GM23248 (cell line): ENCODE results near the gene PRKCB. TPM values are rescaled to one million over a fixed set of nuclear protein-coding genes. Genes with fewer than 3 reads are reported as not detected.

Experiments used
- DNase-seq: peaks from one replicate; pipeline ENCODE4 v3.0.0-alpha.2; 2015
- H2AFZ ChIP-seq: fragments of 200-600 bp; sonication (generic); 2 replicates; pipeline ENCODE4 v1.6.1; 2016; ENCODE audit warnings: antibody characterized with exemption
- H3F3A ChIP-seq: fragments of 200-600 bp; sonication (generic); 2 replicates; pipeline ENCODE4 v1.6.1; 2016; ENCODE audit warnings: mild to moderate bottlenecking, antibody characterized with exemption, mixed run types; ENCODE audit not compliant: insufficient read depth
- H3K27ac ChIP-seq: fragments of 200-600 bp; sonication (generic); 2 replicates; pipeline ENCODE4 v1.5.1; 2016; ENCODE audit warnings: mild to moderate bottlenecking
- H3K27me3 ChIP-seq: fragments of 200-600 bp; sonication (generic); replicated peaks from 2 replicates; pipeline ENCODE4 v1.6.1; 2016; ENCODE audit warnings: mild to moderate bottlenecking; ENCODE audit not compliant: insufficient read depth
- H3K36me3 ChIP-seq: fragments of 200-600 bp; sonication (generic); 2 replicates; pipeline ENCODE4 v1.6.1; 2016; ENCODE audit warnings: low read depth, mild to moderate bottlenecking
- H3K4me1 ChIP-seq: fragments of 200-600 bp; sonication (generic); 2 replicates; pipeline ENCODE4 v1.6.1; 2016; ENCODE audit warnings: mild to moderate bottlenecking; ENCODE audit not compliant: insufficient read depth
- H3K4me2 ChIP-seq: fragments of 200-600 bp; sonication (generic); one replicate; pipeline ENCODE4 v1.6.1; 2016; ENCODE audit warnings: mild to moderate bottlenecking; ENCODE audit not compliant: unreplicated experiment
- H3K4me3 ChIP-seq: fragments of 200-600 bp; sonication (generic); 2 replicates; pipeline ENCODE4 v1.5.1; 2016; ENCODE audit warnings: mild to moderate bottlenecking
- H3K79me2 ChIP-seq: fragments of 200-600 bp; sonication (generic); 2 replicates; pipeline ENCODE4 v1.6.1; 2016; ENCODE audit warnings: mild to moderate bottlenecking; ENCODE audit not compliant: insufficient read depth
- H3K9ac ChIP-seq: fragments of 200-600 bp; sonication (generic); 2 replicates; pipeline ENCODE4 v1.6.1; 2016; ENCODE audit warnings: mild to moderate bottlenecking
- H3K9me2 ChIP-seq: fragments of 200-600 bp; sonication (generic); 2 replicates; pipeline ENCODE4 v1.6.1; 2016; ENCODE audit warnings: mixed run types, mild to moderate bottlenecking, moderate library complexity; ENCODE audit not compliant: insufficient read depth
- H3K9me3 ChIP-seq: fragments of 200-600 bp; sonication (generic); one replicate; pipeline ENCODE4 v1.6.1; 2017; ENCODE audit warnings: low read depth
- H4K20me1 ChIP-seq: fragments of 200-600 bp; sonication (generic); 2 replicates; pipeline ENCODE4 v1.6.0; 2016; ENCODE audit not compliant: insufficient read depth
- EZH2 ChIP-seq: fragments of 200-600 bp; sonication (generic); IDR thresholded peaks from 2 replicates; pipeline ENCODE4 v1.6.1; 2018; ENCODE audit warnings: antibody characterized with exemption, mild to moderate bottlenecking; ENCODE audit not compliant: insufficient read depth, poor library complexity, severe bottlenecking
- EZH2phosphoT487 ChIP-seq: fragments of 200-600 bp; sonication (generic); IDR thresholded peaks from 2 replicates; pipeline ENCODE4 v1.6.1; 2018; ENCODE audit warnings: antibody characterized with exemption, moderate library complexity, mild to moderate bottlenecking, low read depth; ENCODE audit not compliant: insufficient read depth
- WGBS, 2 experiments: methylation state at CpG; one replicate each; pipeline ENCODE4 v1.1.6; 2015 to 2017; ENCODE audit warnings: low lambda C conversion rate in 2 of 2, low coverage in 1 of 2; ENCODE audit errors: missing lambda C conversion rate in 2 of 2; 5-methylcytosine and 5-hydroxymethylcytosine counted together
- in situ Hi-C: fragments of 300-500 bp; cut with MboI; formaldehyde crosslinking; loops from 2 replicates; pipeline ENCODE4 v1.15.0; 2020
- polyA plus RNA-seq: library from polyadenylated mRNA; unstranded; fragments of >200 nt; fragmentation: Nextera tagmentation; extraction: Ambion mirVana; gene quantifications from 2 replicates; pipeline ENCODE4 v1.2.1, GENCODE V29; 2016
- total RNA-seq: library from RNA; depleted of rRNA; stranded (reverse); fragments of >200 nt; shearing (Covaris generic); gene quantifications from 2 replicates; pipeline ENCODE4 v1.2.3, GENCODE V29; 2014

The PRKCB gene
- total and polyA plus RNA-seq, 2 experiments from 2014 or later: not detected

- 12 to 13% methylated on average over 2 of the region's 2 CpGs for WGBS, 2 experiments
- no peaks in the 10 kb centered on the region for H3K9me3 ChIP-seq
- no peaks in the 10 kb centered on the region for H3K36me3 ChIP-seq
- H2AFZ ChIP-seq: no peak overlapping the region
- no peak for DNase-seq
- H3K9me2 ChIP-seq: no peaks in the 10 kb centered on the region
- H3F3A ChIP-seq: no peaks in the 10 kb centered on the region
- H3K4me3 ChIP-seq: no peak overlapping the region
- H3K4me1 ChIP-seq: peaks cover 5% of the 10 kb centered on the region; the same call in 1 of the 2 replicates
- H3K4me2 ChIP-seq: no peak overlapping the region
- H3K9ac ChIP-seq: no peak overlapping the region
- no peaks in the 10 kb centered on the region for H3K27me3 ChIP-seq
- no peak overlapping the region for H3K27ac ChIP-seq
- TF ChIP-seq EZH2 (no peak), EZH2phosphoT487 (no peak)
- in situ Hi-C loops: no loop called here
- H3K79me2 ChIP-seq: no peaks in the 10 kb centered on the region
- H4K20me1 ChIP-seq: no peaks in the 10 kb centered on the region
These were observed 64.1 kb downstream of the PRKCB start for GRCh38 chr16:23899869-23900268.

GRCh38 chr16:23900480-23901177 is 64.8 kb downstream of the PRKCB start:
- Histone ChIP-seq H3K4me1 (peaks cover 5% of the 10 kb centered on the region; the same call in 1 of the 2 replicates), H3K27ac (no peak overlapping the region), H3K27me3 (no peaks in the 10 kb centered on the region), H2AFZ (no peak overlapping the region), H3K9me2 (no peaks in the 10 kb centered on the region), H3K4me2 (no peak overlapping the region), H3K9ac (no peak overlapping the region), H3K9me3 (no peaks in the 10 kb centered on the region), H3K4me3 (no peak overlapping the region), H3F3A (peaks cover 5% of the 10 kb centered on the region; the same call in 1 of the 2 replicates), H3K79me2 (no peaks in the 10 kb centered on the region), H4K20me1 (no peaks in the 10 kb centered on the region), H3K36me3 (no peaks in the 10 kb centered on the region)
- in situ Hi-C loops: no loop called here
- no peak for DNase-seq
- TF ChIP-seq EZH2phosphoT487: no peak
- no peak for TF ChIP-seq EZH2
- WGBS, 2 experiments: 25 to 29% methylated on average over 7 of the region's 7 CpGs

DNA sequence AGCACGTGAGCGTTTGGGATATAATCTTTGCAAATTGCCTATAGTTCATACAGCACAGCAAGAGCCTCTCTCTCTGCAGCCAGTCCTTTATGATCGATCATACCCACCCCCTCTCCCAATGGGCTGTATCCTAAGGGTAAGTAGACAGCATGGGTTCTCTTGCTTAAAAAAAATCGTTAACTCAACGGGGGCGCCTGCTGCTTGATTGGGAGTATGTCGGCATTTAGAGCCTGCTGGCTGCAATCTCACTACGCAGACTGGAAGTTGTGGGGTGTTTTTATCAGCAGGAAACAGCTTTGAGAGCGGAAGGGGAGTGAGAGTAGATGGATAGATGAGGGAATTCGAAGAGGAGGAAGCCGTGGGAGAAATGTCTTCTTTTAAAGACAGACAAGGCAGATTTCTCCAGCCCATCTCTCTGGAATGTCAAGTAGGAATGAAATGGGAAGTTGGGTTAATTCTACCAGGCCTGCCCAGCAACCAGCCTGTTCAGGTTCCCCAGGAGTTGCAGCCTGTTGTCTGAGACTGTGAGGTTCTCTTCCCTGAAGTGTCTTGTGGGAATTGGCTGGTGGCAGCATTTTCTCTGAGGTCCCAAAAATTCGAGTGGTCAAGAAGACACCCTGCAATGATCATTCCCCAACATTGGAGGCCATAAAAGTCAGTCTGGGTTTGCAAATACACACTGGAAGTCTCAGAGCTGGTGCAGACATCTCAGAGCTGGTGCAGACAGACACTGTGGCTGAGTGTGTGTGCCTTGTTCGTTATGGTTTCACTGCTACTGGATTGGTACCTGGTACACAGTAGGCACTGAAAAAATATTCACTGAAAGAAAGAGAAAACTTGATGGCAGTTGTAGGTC is 65.6 kb downstream of the PRKCB start:
- Histone ChIP-seq H3K4me3 (no peak overlapping the region), H3F3A (peaks cover 5% of the 10 kb centered on the region; the same call in 1 of the 2 replicates), H3K9me3 (no peaks in the 10 kb centered on the region), H3K79me2 (no peaks in the 10 kb centered on the region), H3K4me2 (no peak overlapping the region), H3K9me2 (no peaks in the 10 kb centered on the region), H3K27ac (no peak overlapping the region), H4K20me1 (no peaks in the 10 kb centered on the region), H3K27me3 (no peaks in the 10 kb centered on the region), H3K4me1 (peaks cover 5% of the 10 kb centered on the region; the same call in 1 of the 2 replicates), H2AFZ (no peak overlapping the region), H3K9ac (no peak overlapping the region), H3K36me3 (no peaks in the 10 kb centered on the region)
- no peak for DNase-seq
- in situ Hi-C loops: no loop called here
- TF ChIP-seq EZH2: no peak
- no peak for TF ChIP-seq EZH2phosphoT487
- WGBS, 2 experiments: 3 to 4% methylated on average over 13 of the region's 13 CpGs

DNA sequence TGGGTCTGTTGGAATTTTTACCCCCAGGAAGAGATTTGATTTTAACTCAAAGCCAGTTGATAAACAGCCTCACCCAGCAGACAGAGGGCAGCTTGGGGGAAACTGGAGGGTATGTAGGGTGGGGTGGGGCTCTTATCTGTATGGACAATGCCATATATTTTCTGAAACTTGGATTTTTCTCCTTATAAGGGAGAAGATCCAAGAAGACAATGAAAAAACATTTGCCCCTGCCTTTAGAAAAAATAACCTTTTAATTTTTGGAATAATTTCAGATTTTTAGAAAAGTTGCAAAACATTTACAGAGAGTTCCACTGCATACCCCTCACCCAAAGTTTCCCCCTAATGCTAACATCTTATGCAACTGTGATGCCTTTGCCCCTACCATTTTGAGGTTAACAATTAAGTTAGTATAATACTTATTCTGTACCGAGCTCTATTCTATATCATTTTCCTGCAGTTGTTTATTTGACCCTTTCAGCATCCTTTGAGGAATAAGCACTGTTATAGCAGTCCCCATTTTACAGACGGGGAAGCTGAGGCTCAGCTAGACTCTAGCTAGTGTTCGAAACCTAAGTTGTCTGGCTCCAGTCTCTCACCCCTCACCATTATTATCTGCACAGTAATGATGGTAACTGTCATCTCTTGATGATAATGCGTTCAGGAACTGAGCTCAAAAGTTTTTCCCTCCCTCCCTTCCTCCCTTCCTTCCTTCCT is 66.4 kb downstream of the PRKCB start:
- in situ Hi-C loops: no loop called here
- Histone ChIP-seq H4K20me1 (no peaks in the 10 kb centered on the region), H3K27ac (no peak overlapping the region), H3F3A (peaks cover 5% of the 10 kb centered on the region; the same call in 1 of the 2 replicates), H3K36me3 (no peaks in the 10 kb centered on the region), H3K27me3 (no peaks in the 10 kb centered on the region), H3K9ac (no peak overlapping the region), H3K4me3 (no peak overlapping the region), H3K9me2 (no peaks in the 10 kb centered on the region), H3K9me3 (no peaks in the 10 kb centered on the region), H3K79me2 (no peaks in the 10 kb centered on the region), H3K4me2 (no peak overlapping the region), H2AFZ (no peak overlapping the region), H3K4me1 (peaks cover 5% of the 10 kb centered on the region; the same call in 1 of the 2 replicates)
- 15 to 20% methylated on average over 3 to 4 of the region's 4 CpGs for WGBS, 2 experiments
- no peak for DNase-seq
- TF ChIP-seq EZH2phosphoT487: no peak
- no peak for TF ChIP-seq EZH2
